ENCODE results near the gene TRIM15. TPM values are rescaled to one million over a fixed set of nuclear protein-coding genes. Genes with fewer than 3 reads are reported as not detected.

The TRIM15 gene
- total RNA-seq, 1 experiment from 2014 or later, result 0.35 TPM

DNA sequence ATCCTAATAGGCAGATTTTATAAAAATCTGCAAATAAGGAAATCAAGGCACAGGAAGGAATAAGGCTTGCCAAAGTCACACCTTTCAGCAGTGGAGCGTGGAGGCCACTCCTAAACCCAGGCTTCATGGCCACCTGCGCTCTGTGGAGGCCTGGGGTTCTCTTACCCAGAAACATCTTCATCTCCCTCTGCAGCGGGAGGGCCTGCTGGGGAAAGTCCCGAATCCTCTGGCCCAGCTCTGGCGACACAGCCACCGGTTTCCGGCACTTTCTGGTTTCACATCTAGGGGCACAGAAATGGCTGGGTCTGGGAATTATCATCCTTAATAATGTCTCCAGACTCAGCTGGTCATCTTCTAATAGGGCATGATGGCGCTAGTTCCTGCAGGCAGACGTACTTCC is 6.6 kb upstream of the TRIM15 start (continued):
- TF ChIP-seq, protein P1, sequence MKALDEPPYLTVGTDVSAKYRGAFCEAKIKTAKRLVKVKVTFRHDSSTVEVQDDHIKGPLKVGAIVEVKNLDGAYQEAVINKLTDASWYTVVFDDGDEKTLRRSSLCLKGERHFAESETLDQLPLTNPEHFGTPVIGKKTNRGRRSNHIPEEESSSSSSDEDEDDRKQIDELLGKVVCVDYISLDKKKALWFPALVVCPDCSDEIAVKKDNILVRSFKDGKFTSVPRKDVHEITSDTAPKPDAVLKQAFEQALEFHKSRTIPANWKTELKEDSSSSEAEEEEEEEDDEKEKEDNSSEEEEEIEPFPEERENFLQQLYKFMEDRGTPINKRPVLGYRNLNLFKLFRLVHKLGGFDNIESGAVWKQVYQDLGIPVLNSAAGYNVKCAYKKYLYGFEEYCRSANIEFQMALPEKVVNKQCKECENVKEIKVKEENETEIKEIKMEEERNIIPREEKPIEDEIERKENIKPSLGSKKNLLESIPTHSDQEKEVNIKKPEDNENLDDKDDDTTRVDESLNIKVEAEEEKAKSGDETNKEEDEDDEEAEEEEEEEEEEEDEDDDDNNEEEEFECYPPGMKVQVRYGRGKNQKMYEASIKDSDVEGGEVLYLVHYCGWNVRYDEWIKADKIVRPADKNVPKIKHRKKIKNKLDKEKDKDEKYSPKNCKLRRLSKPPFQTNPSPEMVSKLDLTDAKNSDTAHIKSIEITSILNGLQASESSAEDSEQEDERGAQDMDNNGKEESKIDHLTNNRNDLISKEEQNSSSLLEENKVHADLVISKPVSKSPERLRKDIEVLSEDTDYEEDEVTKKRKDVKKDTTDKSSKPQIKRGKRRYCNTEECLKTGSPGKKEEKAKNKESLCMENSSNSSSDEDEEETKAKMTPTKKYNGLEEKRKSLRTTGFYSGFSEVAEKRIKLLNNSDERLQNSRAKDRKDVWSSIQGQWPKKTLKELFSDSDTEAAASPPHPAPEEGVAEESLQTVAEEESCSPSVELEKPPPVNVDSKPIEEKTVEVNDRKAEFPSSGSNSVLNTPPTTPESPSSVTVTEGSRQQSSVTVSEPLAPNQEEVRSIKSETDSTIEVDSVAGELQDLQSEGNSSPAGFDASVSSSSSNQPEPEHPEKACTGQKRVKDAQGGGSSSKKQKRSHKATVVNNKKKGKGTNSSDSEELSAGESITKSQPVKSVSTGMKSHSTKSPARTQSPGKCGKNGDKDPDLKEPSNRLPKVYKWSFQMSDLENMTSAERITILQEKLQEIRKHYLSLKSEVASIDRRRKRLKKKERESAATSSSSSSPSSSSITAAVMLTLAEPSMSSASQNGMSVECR (CRISPR knock-in tag; IDR thresholded peaks at IDR 0.05; ENCODE audit: borderline replicate concordance), result no peak
- TF ChIP-seq, protein P2, sequence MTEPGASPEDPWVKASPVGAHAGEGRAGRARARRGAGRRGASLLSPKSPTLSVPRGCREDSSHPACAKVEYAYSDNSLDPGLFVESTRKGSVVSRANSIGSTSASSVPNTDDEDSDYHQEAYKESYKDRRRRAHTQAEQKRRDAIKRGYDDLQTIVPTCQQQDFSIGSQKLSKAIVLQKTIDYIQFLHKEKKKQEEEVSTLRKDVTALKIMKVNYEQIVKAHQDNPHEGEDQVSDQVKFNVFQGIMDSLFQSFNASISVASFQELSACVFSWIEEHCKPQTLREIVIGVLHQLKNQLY (CRISPR knock-in tag; IDR thresholded peaks at IDR 0.05), result no peak
- no peak for TF ChIP-seq ZNF532 (CRISPR knock-in tag; IDR thresholded peaks at IDR 0.05; ENCODE audit: borderline replicate concordance)
- TF ChIP-seq GTF2I (CRISPR knock-in tag; conservative IDR thresholded peaks at IDR 0.05), result no peak
- TF ChIP-seq JUN (CRISPR knock-in tag; IDR thresholded peaks at IDR 0.05), result no peak
- TF ChIP-seq, protein P3, sequence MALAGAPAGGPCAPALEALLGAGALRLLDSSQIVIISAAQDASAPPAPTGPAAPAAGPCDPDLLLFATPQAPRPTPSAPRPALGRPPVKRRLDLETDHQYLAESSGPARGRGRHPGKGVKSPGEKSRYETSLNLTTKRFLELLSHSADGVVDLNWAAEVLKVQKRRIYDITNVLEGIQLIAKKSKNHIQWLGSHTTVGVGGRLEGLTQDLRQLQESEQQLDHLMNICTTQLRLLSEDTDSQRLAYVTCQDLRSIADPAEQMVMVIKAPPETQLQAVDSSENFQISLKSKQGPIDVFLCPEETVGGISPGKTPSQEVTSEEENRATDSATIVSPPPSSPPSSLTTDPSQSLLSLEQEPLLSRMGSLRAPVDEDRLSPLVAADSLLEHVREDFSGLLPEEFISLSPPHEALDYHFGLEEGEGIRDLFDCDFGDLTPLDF (CRISPR knock-in tag; IDR thresholded peaks at IDR 0.05), result no peak
- TF ChIP-seq EMX1 (CRISPR knock-in tag; IDR thresholded peaks at IDR 0.05), result no peak
- no peak for TF ChIP-seq ATF1 (CRISPR knock-in tag; IDR thresholded peaks at IDR 0.05)

- POLR2A ChIA-PET, result no interaction called here
- ATAC-seq, result no peak
- no peaks in the 10 kb centered on the region for H3K4me1 Mint-ChIP-seq
These were observed 5.8 kb upstream of the TRIM15 start for GRCh38 chr6:30157581-30157980.

More at GRCh38 chr6:30157581-30157980, 5.8 kb upstream of the TRIM15 start:
- H3K4me3 Mint-ChIP-seq, result no peak overlapping the region
- no peak overlapping the region for H3K27ac Mint-ChIP-seq
- DNase-seq (ENCODE audit: low spot score), result no peak
- CTCF ChIA-PET, result interaction anchor here (0.9 kb wide), 1 partner anchor 200 kb away, joined by 3 read pairs; no protein-coding TSS in a partner anchor
- TF ChIP-seq NR2C2 (CRISPR knock-in tag; IDR thresholded peaks at IDR 0.05), result no peak
- no peak for TF ChIP-seq FOXJ3 (CRISPR knock-in tag; IDR thresholded peaks at IDR 0.05; ENCODE audit: borderline replicate concordance)
- no peak for TF ChIP-seq AR (CRISPR knock-in tag; IDR thresholded peaks at IDR 0.05)
- TF ChIP-seq MYBL2 (CRISPR knock-in tag; IDR thresholded peaks at IDR 0.05), result no peak
- TF ChIP-seq GABPB1 (CRISPR knock-in tag; IDR thresholded peaks at IDR 0.05), result no peak
- no peak for TF ChIP-seq ATF1 (CRISPR knock-in tag; IDR thresholded peaks at IDR 0.05)
- no peaks in the 10 kb centered on the region for H3K36me3 Mint-ChIP-seq
- H3K9me3 Mint-ChIP-seq, result no peaks in the 10 kb centered on the region
- H3K27me3 Mint-ChIP-seq (ENCODE audit: low read depth), result peaks cover 35% of the 10 kb centered on the region
